Lower leg skin (tissue), 4 donors: ENCODE results near the gene NKAIN2. TPM values are rescaled to one million over a fixed set of nuclear protein-coding genes. Genes with fewer than 3 reads are reported as not detected.
"Not testable (repeated sequence)": the region's sequence is repeated elsewhere in the genome, so short reads cannot be mapped to it uniquely, and the experiment has no call there.

Source experiments
- DNase-seq, 2 donors: peaks; one replicate each; pipeline ENCODE4 v3.0.0-alpha.2; 2019; ENCODE audit warnings: low spot score in 2 of 2
- H3K4me3 ChIP-seq: fragments of 200-600 bp; sonication (generic); 2 replicates; pipeline ENCODE4 v1.5.1; 2017; ENCODE audit warnings: mild to moderate bottlenecking, low read depth; ENCODE audit not compliant: poor library complexity, severe bottlenecking
- CTCF ChIP-seq, 3 donors: fragments of 450-650 bp; IDR thresholded peaks; one replicate each; pipeline ENCODE4 v1.5.1; 2016; ENCODE audit warnings: antibody characterized with exemption in 3 of 3, mild to moderate bottlenecking in 3 of 3, moderate library complexity in 2 of 3
- POLR2A ChIP-seq, 2 donors: fragments of 450-650 bp; IDR thresholded peaks; one replicate each; pipeline ENCODE4 v1.6.1; 2016 to 2017; ENCODE audit warnings: antibody characterized with exemption in 2 of 2, mild to moderate bottlenecking in 1 of 2, moderate library complexity in 1 of 2
- WGBS, 2 donors: methylation state at CpG; one replicate each; pipeline ENCODE4 v1.1.5; 2018; 5-methylcytosine and 5-hydroxymethylcytosine counted together
- intact Hi-C: fragments of 100-400 bp; cut with DNase I; formaldehyde crosslinking; loops from one replicate; pipeline ENCODE4 v1.15.0; 2023; ENCODE audit warnings: low total_unique reads
- total RNA-seq, 4 donors: library from RNA; depleted of rRNA; stranded (reverse); fragments of >200 nt; gene quantifications; one replicate each; pipeline ENCODE4 v1.1.0, GENCODE V29; 2016

The NKAIN2 gene
- total RNA-seq, 4 donors from 2014 or later, result 0.37 TPM; not detected in 3

GRCh38 chr6:124463271-124463670 lies 659.6 kb downstream of the NKAIN2 start:
- H3K4me3 ChIP-seq, result no peak overlapping the region
- 85 to 89% methylated on average over 3 of the region's 3 CpGs for WGBS, 2 donors
- no peak for TF ChIP-seq POLR2A (IDR thresholded peaks at IDR 0.05)
- no peak for TF ChIP-seq CTCF (IDR thresholded peaks at IDR 0.05)
- intact Hi-C loops, result no loop called here
- DNase-seq, result no peak

GRCh38 chr6:124464600-124464999 lies 660.9 kb downstream of the NKAIN2 start:
- H3K4me3 ChIP-seq, intact Hi-C loops, DNase-seq: not testable (repeated sequence)
- 75 to 78% methylated on average over 2 of the region's 2 CpGs for WGBS, 2 donors

- DNase-seq, result no peak
- WGBS, 2 donors, result 83 to 92% methylated on average over 2 of the region's 2 CpGs
- no peak overlapping the region for H3K4me3 ChIP-seq
- intact Hi-C loops, result no loop called here
- no peak for TF ChIP-seq POLR2A (IDR thresholded peaks at IDR 0.05)
- TF ChIP-seq CTCF (IDR thresholded peaks at IDR 0.05), result no peak
Measured at GRCh38 chr6:124466949-124467348, 663.3 kb downstream of the NKAIN2 start.

GRCh38 chr6:124467366-124467765 lies 663.7 kb downstream of the NKAIN2 start:
- H3K4me3 ChIP-seq, result no peak overlapping the region
- DNase-seq, result no peak
- intact Hi-C loops, result no loop called here
- TF ChIP-seq CTCF (IDR thresholded peaks at IDR 0.05) (no peak), POLR2A (IDR thresholded peaks at IDR 0.05) (no peak)
- WGBS, 2 donors, result 89 to 96% methylated on average over 1 of the region's 1 CpG

GRCh38 chr6:124470803-124471202 lies 667.1 kb downstream of the NKAIN2 start:
- no peak for DNase-seq
- intact Hi-C loops, result no loop called here
- TF ChIP-seq CTCF (IDR thresholded peaks at IDR 0.05), result no peak
- TF ChIP-seq POLR2A (IDR thresholded peaks at IDR 0.05), result no peak
- no peak overlapping the region for H3K4me3 ChIP-seq

- TF ChIP-seq CTCF (IDR thresholded peaks at IDR 0.05), result no peak
- TF ChIP-seq POLR2A (IDR thresholded peaks at IDR 0.05), result no peak
- DNase-seq, result no peak
- intact Hi-C loops, result no loop called here
- 75 to 85% methylated on average over 1 of the region's 1 CpG for WGBS, 2 donors
- no peak overlapping the region for H3K4me3 ChIP-seq
Measured at GRCh38 chr6:124475176-124475575, 671.5 kb downstream of the NKAIN2 start.
